NCI-H748 (cell line): ENCODE results near the gene LUC7L.
"Not testable (repeated sequence)": the region's sequence is repeated elsewhere in the genome, so short reads cannot be mapped to it uniquely, and the experiment has no call there.

Experiments used
- DNase-seq: peaks from one replicate; lab custom pipeline; 2025; ENCODE audit not compliant: unreplicated experiment; lab: John Stamatoyannopoulos, UW

LUC7L gene

GRCh38 chr16:230949-231348, 1.7 kb upstream of the LUC7L start:
- DNase-seq, result no peak

- not testable (repeated sequence) for DNase-seq
These were observed 1.1 kb upstream of the LUC7L start for GRCh38 chr16:230351-230750.

GRCh38 chr16:229731-230281, 557 bp upstream of the LUC7L start:
- DNase-seq, result peak; percentile 22

- DNase-seq, result peak; percentile 29
These were observed 948 bp downstream of the LUC7L start for GRCh38 chr16:228151-228851.

GRCh38 chr16:220021-220420, 9.2 kb downstream of the LUC7L start:
- no peak for DNase-seq

- DNase-seq, result no peak
These were observed 16.2 kb downstream of the LUC7L start for GRCh38 chr16:212999-213398.

GRCh38 chr16:211631-212180, 17.5 kb downstream of the LUC7L start:
- DNase-seq, result not testable (repeated sequence)

GRCh38 chr16:209359-209758, 19.9 kb downstream of the LUC7L start:
- not testable (repeated sequence) for DNase-seq

GRCh38 chr16:204046-204445, 25.2 kb downstream of the LUC7L start:
- not testable (repeated sequence) for DNase-seq

- no peak for DNase-seq
These were observed 26.0 kb downstream of the LUC7L start for GRCh38 chr16:203246-203645.

- no peak for DNase-seq
These were observed 28.9 kb downstream of the LUC7L start for GRCh38 chr16:200388-200787.

GRCh38 chr16:194516-194915, 34.7 kb downstream of the LUC7L start:
- no peak for DNase-seq

GRCh38 chr16:193441-193840, 35.8 kb downstream of the LUC7L start:
- DNase-seq, result no peak

GRCh38 chr16:192686-193085, 36.6 kb downstream of the LUC7L start:
- no peak for DNase-seq

GRCh38 chr16:191831-192230, 37.4 kb downstream of the LUC7L start:
- no peak for DNase-seq

- no peak for DNase-seq
These were observed 39.6 kb downstream of the LUC7L start for GRCh38 chr16:189604-190186.

GRCh38 chr16:188674-189073, 40.6 kb downstream of the LUC7L start:
- no peak for DNase-seq

GRCh38 chr16:187330-187729, 41.9 kb downstream of the LUC7L start:
- DNase-seq, result no peak

- no peak for DNase-seq
These were observed 43.6 kb downstream of the LUC7L start for GRCh38 chr16:185691-186090.

GRCh38 chr16:185213-185612, 44.0 kb downstream of the LUC7L start:
- no peak for DNase-seq

- no peak for DNase-seq
These were observed 46.2 kb downstream of the LUC7L start for GRCh38 chr16:183005-183404.

GRCh38 chr16:181565-182021, 47.7 kb downstream of the LUC7L start:
- no peak for DNase-seq
